Kidney glomerular epithelial cell (primary cell): ENCODE measurements around the gene CELSR1.

ENCODE experiments used
- DNase-seq: peaks from one replicate; lab custom pipeline; 2025; lab: John Stamatoyannopoulos, UW

The CELSR1 gene

DNA sequence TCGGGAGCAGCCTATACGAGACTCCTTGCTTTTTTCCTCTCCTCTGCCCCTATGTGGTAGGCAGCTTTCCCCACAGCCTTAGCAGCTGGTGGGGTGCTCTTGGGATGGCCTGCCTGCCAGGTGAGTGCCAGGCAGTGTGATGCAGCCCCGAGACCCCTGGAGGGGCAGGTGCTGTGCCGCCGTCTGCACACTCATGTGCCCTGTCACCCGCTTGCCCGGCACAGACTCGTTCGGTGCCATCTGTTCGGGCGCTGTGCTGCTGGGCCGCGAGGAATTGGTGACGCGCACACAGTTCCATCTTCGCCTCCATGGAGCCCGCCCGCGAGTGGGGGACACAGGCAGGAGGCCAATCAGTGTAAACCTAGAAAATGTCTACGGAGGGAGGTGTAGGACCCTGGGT lies 186.8 kb downstream of the CELSR1 start:
- DNase-seq: no peak

DNA sequence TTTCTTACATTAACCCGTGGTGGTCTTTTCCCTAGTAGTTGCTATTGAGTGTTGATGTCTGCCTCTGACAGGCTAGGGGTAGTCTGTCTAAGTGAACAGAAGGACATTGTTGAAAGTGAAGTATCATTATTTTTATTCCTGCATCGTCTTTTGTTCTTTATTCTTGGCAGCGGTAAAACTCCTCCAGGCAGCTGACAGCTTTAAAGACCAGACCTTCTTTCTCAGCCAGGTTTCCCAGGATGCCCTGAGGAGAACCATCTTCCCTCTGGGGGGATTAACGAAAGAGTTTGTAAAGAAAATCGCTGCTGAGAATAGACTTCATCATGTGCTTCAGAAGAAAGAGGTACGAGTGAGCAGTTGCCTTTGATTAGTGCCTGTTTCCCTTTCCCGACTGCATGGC lies 187.3 kb downstream of the CELSR1 start:
- DNase-seq: no peak

DNA sequence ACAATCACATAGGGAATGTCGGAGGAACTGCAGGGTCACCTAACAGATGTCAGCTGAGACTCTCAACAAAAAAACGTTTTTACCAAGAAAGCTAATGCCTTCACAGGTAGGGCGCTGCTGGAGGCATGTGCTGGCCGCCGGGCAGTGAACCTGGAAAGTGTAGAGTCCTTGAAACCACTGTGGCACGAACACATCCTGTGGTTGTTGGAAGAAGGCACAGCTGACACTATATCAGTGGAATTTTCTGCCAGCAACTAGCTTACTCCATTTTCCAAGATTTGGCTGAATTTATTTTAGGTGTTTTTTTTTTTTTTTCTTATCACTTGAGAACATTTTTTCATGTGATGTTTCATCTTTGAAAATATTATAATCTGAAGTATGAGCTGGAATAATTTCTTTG lies 187.7 kb downstream of the CELSR1 start:
- DNase-seq: peak; percentile 0

- no peak for DNase-seq
Observed at GRCh38 chr22:46349238-46349637, 188.2 kb downstream of the CELSR1 start.

DNA sequence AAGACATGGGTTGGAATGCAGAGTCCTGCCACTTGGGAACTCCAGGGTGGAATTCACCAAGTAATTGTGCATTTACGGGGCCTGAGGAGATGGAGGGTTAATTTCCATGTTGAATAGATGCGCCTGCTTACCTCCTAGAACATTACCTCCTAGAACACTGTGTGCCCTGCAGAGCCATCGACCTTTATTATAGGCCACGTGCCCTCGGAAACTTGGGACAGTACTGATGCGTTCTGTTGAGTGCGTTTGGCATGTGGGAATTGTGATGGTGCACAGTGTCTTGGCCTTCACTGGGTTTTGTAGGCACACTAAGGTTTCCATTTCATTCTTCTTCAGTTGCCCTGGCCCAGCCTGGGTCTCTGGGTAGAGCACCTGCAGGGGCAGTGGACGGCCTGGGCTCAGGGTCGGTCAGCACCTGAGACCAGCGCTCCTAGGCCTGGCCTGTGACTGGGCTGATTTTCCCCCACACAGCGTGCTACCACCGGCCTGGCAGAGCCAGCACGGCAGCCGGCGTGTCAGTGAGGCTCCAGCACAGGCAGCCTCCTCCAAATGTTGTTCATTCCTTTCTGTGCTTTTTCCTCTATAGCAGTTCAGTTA lies 189.2 kb downstream of the CELSR1 start:
- no peak for DNase-seq

DNA sequence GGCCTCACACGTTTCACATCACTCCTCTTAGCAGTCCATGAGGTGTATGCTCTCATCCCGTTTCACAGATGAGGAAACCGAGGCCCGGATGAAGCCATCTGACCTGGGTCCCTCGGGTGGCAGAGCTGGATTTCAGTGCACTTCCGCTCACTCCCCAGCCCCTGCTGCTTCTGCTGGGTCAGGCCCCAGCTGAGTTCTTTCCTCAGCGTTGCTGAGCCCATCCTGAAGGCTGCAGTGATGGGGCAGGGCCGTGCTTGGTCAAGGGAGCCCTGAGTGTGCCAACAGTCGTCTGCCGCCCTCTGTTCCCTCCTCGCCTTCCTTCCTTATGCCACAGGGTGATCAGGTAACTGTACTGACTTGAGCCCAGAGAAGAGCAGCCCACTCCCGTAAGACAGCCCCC lies 189.8 kb downstream of the CELSR1 start:
- no peak for DNase-seq

DNA sequence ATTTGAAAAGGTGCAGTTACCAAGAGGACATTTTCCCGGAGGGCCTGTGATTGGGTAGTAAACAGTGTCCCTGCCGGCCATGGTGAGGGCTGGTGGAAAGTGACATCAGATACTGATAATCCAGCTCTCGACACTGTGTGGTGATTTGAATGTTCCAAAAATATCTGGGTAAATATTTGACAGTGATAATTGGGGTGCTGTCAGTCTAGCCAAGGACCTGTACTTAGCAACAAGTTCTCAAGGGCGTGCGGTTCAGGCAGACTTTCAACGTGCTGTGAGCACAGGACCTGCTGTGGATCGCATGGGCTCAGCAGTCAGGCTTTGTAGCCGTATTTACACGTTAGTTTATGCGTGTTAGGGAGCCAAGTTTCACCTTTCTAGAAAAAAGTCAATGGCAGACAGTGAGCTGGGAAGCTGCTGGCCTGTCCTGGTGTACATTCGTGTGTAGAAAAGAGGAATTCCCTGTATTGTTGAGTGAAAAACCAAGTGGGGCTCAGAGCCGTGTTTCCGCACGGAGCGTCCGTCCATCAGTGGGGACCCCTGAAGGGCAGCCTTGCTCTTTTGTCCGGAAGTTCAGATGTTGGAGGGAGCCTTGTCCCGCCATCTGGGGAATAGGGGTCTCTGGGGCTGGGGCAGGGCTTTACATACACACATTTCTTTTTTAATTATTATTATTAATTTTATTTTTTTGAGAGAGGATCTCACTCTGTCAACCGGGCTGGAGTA lies 190.6 kb downstream of the CELSR1 start:
- DNase-seq: no peak

- DNase-seq: no peak
Observed at GRCh38 chr22:46340676-46341075, 196.7 kb downstream of the CELSR1 start.

- no peak for DNase-seq
Observed at GRCh38 chr22:46339956-46340355, 197.5 kb downstream of the CELSR1 start.

GRCh38 chr22:46338636-46339035 lies 198.8 kb downstream of the CELSR1 start:
- DNase-seq: no peak

DNA sequence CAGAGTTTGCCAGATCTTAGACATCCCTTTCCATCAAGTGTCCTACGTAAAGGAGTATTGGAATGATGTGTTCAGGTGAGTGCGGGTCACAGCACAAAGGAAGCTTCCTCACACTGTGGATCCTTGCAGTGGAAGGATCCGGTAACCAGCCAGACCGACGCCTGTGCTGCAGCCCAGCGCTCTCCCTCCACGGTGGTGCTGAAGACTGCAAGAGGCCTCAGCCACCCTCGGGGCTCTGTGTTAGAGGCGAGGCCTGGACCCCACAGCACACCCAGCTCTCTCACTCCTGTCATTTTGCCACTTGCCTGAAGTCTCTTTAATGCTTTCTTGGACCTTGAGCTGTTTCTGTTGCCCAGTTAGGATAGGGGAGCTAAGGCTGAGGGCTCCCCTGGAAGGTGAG lies 199.6 kb downstream of the CELSR1 start:
- DNase-seq: no peak

- peak; percentile 2 for DNase-seq
Observed at GRCh38 chr22:46336119-46337078, 201.0 kb downstream of the CELSR1 start.

GRCh38 chr22:46335201-46336118 lies 202.0 kb downstream of the CELSR1 start, which contains the start of gene TRMU:
TSS of gene TRMU (plus strand) at chr22:46335714. CDS start at chr22:46335765, 51 bp downstream.
- peak; percentile 50 for DNase-seq

- DNase-seq: no peak
Observed at GRCh38 chr22:46331496-46331895, 205.9 kb downstream of the CELSR1 start.

- DNase-seq: no peak
Observed at GRCh38 chr22:46330426-46330825, 207.0 kb downstream of the CELSR1 start.

DNA sequence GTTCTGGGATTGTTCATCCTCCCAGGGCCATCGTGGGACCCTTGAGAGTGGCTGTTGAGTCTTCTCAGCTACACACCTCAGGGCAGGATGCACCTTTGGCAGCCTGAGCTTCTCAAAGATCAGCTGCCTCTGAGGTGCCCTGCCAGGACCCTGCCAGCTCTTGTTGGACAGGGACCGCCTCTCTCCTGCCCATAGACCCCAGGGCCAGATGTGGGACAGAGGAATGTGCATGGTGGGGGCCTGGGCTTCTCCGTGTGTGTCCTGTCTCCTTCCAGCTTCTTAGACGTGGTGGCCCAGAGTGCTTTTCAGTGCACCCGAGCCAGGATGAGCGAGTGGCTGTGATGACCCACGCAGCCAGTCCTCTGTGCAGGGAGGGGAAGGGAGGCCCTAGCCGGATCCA lies 207.8 kb downstream of the CELSR1 start:
- DNase-seq: no peak

- DNase-seq: no peak
Observed at GRCh38 chr22:46328797-46329196, 208.6 kb downstream of the CELSR1 start.

DNA sequence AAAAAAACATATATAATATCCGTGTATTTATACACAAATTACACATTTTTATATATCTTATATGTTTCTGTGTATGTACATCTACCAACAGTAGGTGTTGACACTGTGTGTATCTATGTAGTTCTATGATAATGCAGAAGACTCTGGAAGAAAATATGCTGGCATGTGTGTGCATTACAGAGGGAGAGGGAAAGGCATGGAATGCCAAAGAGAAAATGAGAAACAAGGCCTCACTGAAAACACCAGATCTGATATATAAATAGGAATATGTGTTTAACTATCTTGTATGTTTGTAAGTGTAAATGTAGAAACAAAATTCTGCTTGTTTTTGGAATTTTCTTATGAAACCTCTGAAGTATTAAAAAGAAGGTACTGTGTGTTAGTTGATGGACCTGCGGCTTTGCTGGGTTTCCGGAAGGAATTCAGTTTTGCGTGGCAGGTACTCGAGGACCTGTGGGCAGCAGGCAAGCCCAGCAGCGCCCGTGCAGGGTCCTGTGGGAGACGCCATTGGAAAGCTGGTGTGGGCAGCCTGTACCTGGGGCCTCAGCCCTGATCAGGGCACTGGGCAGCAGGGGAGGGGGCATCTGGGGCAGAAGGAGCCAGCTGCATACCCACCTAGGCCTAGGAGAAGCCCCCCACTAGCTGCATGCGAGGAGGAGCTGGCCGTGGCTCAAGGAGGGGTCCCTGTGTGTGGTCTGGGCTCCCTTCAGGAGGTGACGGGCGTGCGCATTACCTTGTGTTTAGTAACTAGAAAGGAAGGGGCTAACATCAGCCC lies 209.5 kb downstream of the CELSR1 start:
- DNase-seq: no peak

- no peak for DNase-seq
Observed at GRCh38 chr22:46326066-46326680, 211.2 kb downstream of the CELSR1 start.

- DNase-seq: no peak
Observed at GRCh38 chr22:46323162-46323561, 214.3 kb downstream of the CELSR1 start.
